ENCODE measurements around the gene EPB41. TPM values are rescaled to one million over a fixed set of nuclear protein-coding genes. Genes with fewer than 3 reads are reported as not detected.
A peak's percentile ranks its signal among the peaks of the same experiment; 100 is the strongest.
"Not testable (repeated sequence)": the region's sequence is repeated elsewhere in the genome, so short reads cannot be mapped to it uniquely, and the experiment has no call there.

Gene EPB41
- total and polyA plus RNA-seq, 4 donors: 10.7 to 189 (median 38.1) TPM

GRCh38 chr1:29077155-29077554, 162.8 kb downstream of the EPB41 start:
- WGBS: 94% methylated on average over 2 of the region's 2 CpGs
- Histone ChIP-seq H3K36me3 (ENCODE audit: control insufficient read depth in 4 of 4, insufficient read depth in 3 of 4, low read depth in 1 of 4, low read length in 3 of 4) (peaks cover 0 to 5% (median 0%) of the 10 kb centered on the region in 4 donors), H3K4me3 (ENCODE audit: low read depth in 1 of 3, low read length in 3 of 3) (no peak overlapping the region), H3K27me3 (ENCODE audit: control insufficient read depth in 4 of 4, insufficient read depth in 4 of 4, low read length in 3 of 4) (no peaks in the 10 kb centered on the region), H3K4me1 (ENCODE audit: control insufficient read depth in 4 of 4, insufficient read depth in 4 of 4, low read length in 3 of 4) (peaks cover 0 to 10% (median 2%) of the 10 kb centered on the region in 4 donors), H3K9ac (ENCODE audit: low read depth in 1 of 2, low read length in 2 of 2) (no peak overlapping the region), H3K9me3 (ENCODE audit: control insufficient read depth in 4 of 4, low read length in 3 of 4) (no peaks in the 10 kb centered on the region), H3K27ac (ENCODE audit: low read depth in 1 of 2, low read length in 2 of 2) (no peak overlapping the region)
- TF ChIP-seq RAD21 (IDR thresholded peaks at IDR 0.05) (no peak), SP1 (IDR thresholded peaks at IDR 0.05) (no peak), TAF1 (conservative IDR thresholded peaks at IDR 0.05) (no peak), ZBTB33 (IDR thresholded peaks at IDR 0.05) (no peak), RXRA (IDR thresholded peaks at IDR 0.05) (no peak), FOXA1 (IDR thresholded peaks at IDR 0.05) (no peak), NR2F2 (IDR thresholded peaks at IDR 0.05) (no peak), GABPA (IDR thresholded peaks at IDR 0.05 in 1 of 2, conservative IDR thresholded peaks at IDR 0.05 in 1 of 2) (no peak), FOXA2 (IDR thresholded peaks at IDR 0.05) (no peak), CTCF (IDR thresholded peaks at IDR 0.05; ENCODE audit: low read depth, low read length, missing input control) (no peak), EGR1 (IDR thresholded peaks at IDR 0.05; ENCODE audit: low read depth in 2 of 2) (no peak), REST (IDR thresholded peaks at IDR 0.05) (no peak), JUND (IDR thresholded peaks at IDR 0.05) (no peak)
- no peak for DNase-seq (ENCODE audit: low spot score)

GRCh38 chr1:29079916-29080629, 165.7 kb downstream of the EPB41 start:
- peaks cover 5 to 22% (median 8%) of the 10 kb centered on the region in 4 donors for H3K4me1 ChIP-seq (ENCODE audit: control insufficient read depth in 4 of 4, insufficient read depth in 4 of 4, low read length in 3 of 4)
- TF ChIP-seq HNF4A (conservative IDR thresholded peaks at IDR 0.05): peak in 1 of 2 donors; percentile 9
- not testable (repeated sequence) for H3K27ac ChIP-seq (ENCODE audit: low read depth in 1 of 2, low read length in 2 of 2); H3K4me3 ChIP-seq (ENCODE audit: low read depth in 1 of 3, low read length in 3 of 3); H3K9me3 ChIP-seq (ENCODE audit: control insufficient read depth in 4 of 4, low read length in 3 of 4); H3K9ac ChIP-seq (ENCODE audit: low read depth in 1 of 2, low read length in 2 of 2); H3K27me3 ChIP-seq (ENCODE audit: control insufficient read depth in 4 of 4, insufficient read depth in 4 of 4, low read length in 3 of 4); DNase-seq (ENCODE audit: low spot score); H3K36me3 ChIP-seq (ENCODE audit: control insufficient read depth in 4 of 4, insufficient read depth in 3 of 4, low read depth in 1 of 4, low read length in 3 of 4)
- WGBS: 73% methylated on average over 16 of the region's 16 CpGs

Measured in liver (tissue), 9 donors.